CD14-positive monocyte (primary cell): ENCODE results near the gene RGMA. TPM values are rescaled to one million over a fixed set of nuclear protein-coding genes. Genes with fewer than 3 reads are reported as not detected.
A peak's percentile ranks its signal among the peaks of the same experiment; 100 is the strongest.

Experiments
- DNase-seq, 3 donors: peaks; one replicate each; pipeline ENCODE4 v3.0.0-alpha.2; 2011 to 2022
- H2AFZ ChIP-seq: 2 replicates; pipeline ENCODE4 v1.6.0; 2012; ENCODE audit warnings: mild to moderate bottlenecking, low read depth, low read length, inconsistent platforms; ENCODE audit not compliant: insufficient read depth, poor library complexity, severe bottlenecking
- H3K27ac ChIP-seq, 2 donors: 1 replicate in 1 of 2; 2 replicates in 1 of 2; pipeline ENCODE4 v1.5.1; 2012 to 2013; ENCODE audit warnings: low read length in 2 of 2, control low read depth in 1 of 2, inconsistent platforms in 1 of 2, low read depth in 1 of 2, mild to moderate bottlenecking in 1 of 2
- H3K27me3 ChIP-seq, 2 donors: one replicate each; pipeline versions ENCODE4 v1.6.0 to v1.6.1; 2011 to 2013; ENCODE audit warnings: low read length in 2 of 2; ENCODE audit not compliant: control insufficient read depth in 2 of 2, insufficient read depth in 2 of 2
- H3K36me3 ChIP-seq, 2 donors: replicated peaks in 1 of 2; 1 replicate in 1 of 2; 2 replicates in 1 of 2; pipeline versions ENCODE4 v1.5.1 to v1.6.1; 2012 to 2013; ENCODE audit warnings: low read length in 2 of 2, control low read depth in 1 of 2, inconsistent platforms in 1 of 2, mild to moderate bottlenecking in 1 of 2; ENCODE audit not compliant: insufficient read depth in 2 of 2, control insufficient read depth in 1 of 2
- H3K4me1 ChIP-seq, 2 donors: 1 replicate in 1 of 2; 2 replicates in 1 of 2; pipeline versions ENCODE4 v1.5.1 to v1.6.1; 2012 to 2013; ENCODE audit warnings: low read length in 2 of 2, control low read depth in 1 of 2, inconsistent platforms in 1 of 2, mild to moderate bottlenecking in 1 of 2, moderate library complexity in 1 of 2; ENCODE audit not compliant: insufficient read depth in 2 of 2, control insufficient read depth in 1 of 2
- H3K4me2 ChIP-seq: replicated peaks from 2 replicates; pipeline ENCODE3; 2012; ENCODE audit warnings: low read length, moderate library complexity, mild to moderate bottlenecking; ENCODE audit not compliant: poor library complexity, severe bottlenecking; ENCODE audit errors: extremely low read depth
- H3K4me3 ChIP-seq, 3 experiments: fragments of 200-600 bp in 1 of 3; sonication (generic) in 1 of 3; replicated peaks in 1 of 3; 1 replicate in 2 of 3; 2 replicates in 1 of 3; pipeline ENCODE4 v1.5.1; 2011 to 2013; ENCODE audit warnings: low read length in 3 of 3, mild to moderate bottlenecking in 3 of 3, control low read depth in 2 of 3, low read depth in 2 of 3, inconsistent platforms in 1 of 3, moderate library complexity in 1 of 3
- H3K79me2 ChIP-seq: 2 replicates; pipeline ENCODE4 v1.6.0; 2012; ENCODE audit warnings: mild to moderate bottlenecking, control low read depth, inconsistent platforms, low read length, moderate library complexity; ENCODE audit not compliant: insufficient read depth
- H3K9ac ChIP-seq: 2 replicates; pipeline ENCODE4 v1.6.0; 2017; ENCODE audit warnings: low read length, mild to moderate bottlenecking; ENCODE audit not compliant: insufficient read depth, poor library complexity, severe bottlenecking
- H3K9me3 ChIP-seq, 2 donors: replicated peaks in 1 of 2; 1 replicate in 1 of 2; 2 replicates in 1 of 2; pipeline versions ENCODE4 v1.5.1 to v1.6.1; 2012 to 2013; ENCODE audit warnings: low read length in 2 of 2, control low read depth in 1 of 2; ENCODE audit not compliant: control insufficient read depth in 1 of 2, insufficient read depth in 1 of 2
- H4K20me1 ChIP-seq: 2 replicates; pipeline ENCODE4 v1.6.0; 2012; ENCODE audit warnings: mild to moderate bottlenecking, low read length, control low read depth, moderate library complexity; ENCODE audit not compliant: insufficient read depth
- H3K27ac Mint-ChIP-seq, 7 donors: one replicate each; pipeline ENCODE4 v1.8.0; 2020; ENCODE audit warnings: mild to moderate bottlenecking in 7 of 7, mixed read lengths in 7 of 7, moderate library complexity in 6 of 7, inconsistent platforms in 2 of 7
- H3K27me3 Mint-ChIP-seq, 3 donors: one replicate each; pipeline ENCODE4 v1.8.0; 2021 to 2022; ENCODE audit warnings: low read depth in 3 of 3, mild to moderate bottlenecking in 3 of 3, mixed read lengths in 3 of 3, moderate library complexity in 3 of 3, inconsistent platforms in 1 of 3
- H3K36me3 Mint-ChIP-seq, 2 donors: one replicate each; pipeline ENCODE4 v1.8.0; 2020; ENCODE audit warnings: mixed read lengths in 2 of 2, inconsistent platforms in 1 of 2, mild to moderate bottlenecking in 1 of 2
- H3K4me1 Mint-ChIP-seq: one replicate; pipeline ENCODE4 v1.8.0; 2020; ENCODE audit warnings: mild to moderate bottlenecking, mixed read lengths
- H3K4me3 Mint-ChIP-seq, 2 donors: one replicate each; pipeline ENCODE4 v1.8.0; 2020; ENCODE audit warnings: mild to moderate bottlenecking in 2 of 2, mixed read lengths in 2 of 2, moderate library complexity in 1 of 2
- H3K9me3 Mint-ChIP-seq, 7 donors: one replicate each; pipeline ENCODE4 v1.8.0; 2020 to 2022; ENCODE audit warnings: mixed read lengths in 7 of 7, mild to moderate bottlenecking in 6 of 7, moderate library complexity in 6 of 7, inconsistent platforms in 2 of 7
- WGBS: methylation state at CpG from one replicate; pipeline ENCODE4 v1.1.5; 2013; ENCODE audit warnings: missing lambda C conversion rate; ENCODE audit not compliant: insufficient coverage; 5-methylcytosine and 5-hydroxymethylcytosine counted together
- intact Hi-C, 2 donors: fragments of 100-400 bp; cut with micrococcal nuclease; formaldehyde crosslinking; loops; one replicate each; pipeline versions ENCODE4 v1.15.0 to v1.15.1; 2023
- polyA plus RNA-seq, 3 donors: library from polyadenylated mRNA; depleted of rRNA in 1 of 3; unstranded in 2 of 3; stranded (reverse) in 1 of 3; fragments of 300-500 nt in 2 of 3; fragments of >200 nt in 1 of 3; fragmentation: Illumina TruSeq in 2 of 3; gene quantifications; 1 replicate in 2 of 3; 2 replicates in 1 of 3; pipeline ENCODE4 v1.2.3, GENCODE V29; 2012 to 2021
- TF ChIP-seq, protein P1 (sequence below): fragments of 200-600 bp; IDR thresholded peaks from one replicate; pipeline ENCODE4 v1.8.0; 2022; ENCODE audit warnings: antibody characterized with exemption, mild to moderate bottlenecking

Gene RGMA
- polyA plus RNA-seq, 3 donors = 0.07 to 0.35 (median 0.08) TPM

GRCh38 chr15:93058904-93059427, 30.0 kb downstream of the RGMA start:
- no peaks in the 10 kb centered on the region for H3K36me3 Mint-ChIP-seq
- no peaks in the 10 kb centered on the region for H4K20me1 ChIP-seq
- intact Hi-C loops = no loop called here
- no peaks in the 10 kb centered on the region for H3K9me3 Mint-ChIP-seq
- H2AFZ ChIP-seq = no peak overlapping the region
- H3K4me1 ChIP-seq = no peaks in the 10 kb centered on the region
- H3K4me1 Mint-ChIP-seq = peaks cover 11% of the 10 kb centered on the region
- no peaks in the 10 kb centered on the region for H3K79me2 ChIP-seq
- H3K9me3 ChIP-seq = no peaks in the 10 kb centered on the region
- peak overlapping the region in 1 of 7 donors; percentile 8 for H3K27ac Mint-ChIP-seq
- no peaks in the 10 kb centered on the region for H3K36me3 ChIP-seq
- H3K27me3 Mint-ChIP-seq = peaks cover 9 to 23% (median 14%) of the 10 kb centered on the region in 3 donors
- no peak overlapping the region for H3K27ac ChIP-seq
- no peak overlapping the region for H3K4me3 Mint-ChIP-seq
- H3K9ac ChIP-seq = no peak overlapping the region
- no peak overlapping the region for H3K4me2 ChIP-seq
- no peak for DNase-seq
- no peak overlapping the region for H3K4me3 ChIP-seq
- TF ChIP-seq, protein P1, sequence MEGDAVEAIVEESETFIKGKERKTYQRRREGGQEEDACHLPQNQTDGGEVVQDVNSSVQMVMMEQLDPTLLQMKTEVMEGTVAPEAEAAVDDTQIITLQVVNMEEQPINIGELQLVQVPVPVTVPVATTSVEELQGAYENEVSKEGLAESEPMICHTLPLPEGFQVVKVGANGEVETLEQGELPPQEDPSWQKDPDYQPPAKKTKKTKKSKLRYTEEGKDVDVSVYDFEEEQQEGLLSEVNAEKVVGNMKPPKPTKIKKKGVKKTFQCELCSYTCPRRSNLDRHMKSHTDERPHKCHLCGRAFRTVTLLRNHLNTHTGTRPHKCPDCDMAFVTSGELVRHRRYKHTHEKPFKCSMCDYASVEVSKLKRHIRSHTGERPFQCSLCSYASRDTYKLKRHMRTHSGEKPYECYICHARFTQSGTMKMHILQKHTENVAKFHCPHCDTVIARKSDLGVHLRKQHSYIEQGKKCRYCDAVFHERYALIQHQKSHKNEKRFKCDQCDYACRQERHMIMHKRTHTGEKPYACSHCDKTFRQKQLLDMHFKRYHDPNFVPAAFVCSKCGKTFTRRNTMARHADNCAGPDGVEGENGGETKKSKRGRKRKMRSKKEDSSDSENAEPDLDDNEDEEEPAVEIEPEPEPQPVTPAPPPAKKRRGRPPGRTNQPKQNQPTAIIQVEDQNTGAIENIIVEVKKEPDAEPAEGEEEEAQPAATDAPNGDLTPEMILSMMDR = no peak
- H3K27me3 ChIP-seq = no peaks in the 10 kb centered on the region
- WGBS = 90% methylated on average over 18 of the region's 18 CpGs

DNA sequence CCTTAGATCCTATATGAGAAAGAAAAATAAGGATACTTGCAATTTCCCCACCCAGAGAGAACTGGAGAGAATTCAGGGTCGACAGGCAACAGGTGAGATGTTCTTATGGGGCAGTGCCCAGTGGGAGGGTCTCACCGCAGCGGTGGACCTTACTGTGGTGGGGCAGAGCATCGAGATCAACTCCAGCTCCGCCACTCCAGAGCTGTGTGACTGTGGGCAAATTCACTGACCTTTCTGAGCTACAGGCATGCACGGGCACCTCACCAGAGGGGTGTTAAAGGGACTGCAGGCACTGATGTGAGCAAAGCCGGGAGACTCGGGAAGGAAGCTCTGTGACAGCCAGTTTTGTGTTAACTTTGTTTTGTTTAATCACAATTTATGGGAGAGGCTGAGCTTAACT, 30.9 kb downstream of the RGMA start:
- Histone ChIP-seq H4K20me1 (no peaks in the 10 kb centered on the region), H3K9ac (no peak overlapping the region), H3K27me3 (no peaks in the 10 kb centered on the region), H3K79me2 (no peaks in the 10 kb centered on the region), H3K4me2 (no peak overlapping the region), H3K9me3 (no peaks in the 10 kb centered on the region), H3K4me3 (no peak overlapping the region), H3K36me3 (no peaks in the 10 kb centered on the region), H3K27ac (no peak overlapping the region), H3K4me1 (no peaks in the 10 kb centered on the region), H2AFZ (no peak overlapping the region)
- TF ChIP-seq, protein P1 = no peak
- peaks cover 9 to 23% (median 12%) of the 10 kb centered on the region in 3 donors for H3K27me3 Mint-ChIP-seq
- peaks cover 11% of the 10 kb centered on the region for H3K4me1 Mint-ChIP-seq
- H3K4me3 Mint-ChIP-seq = no peak overlapping the region
- H3K9me3 Mint-ChIP-seq = peaks cover 0 to 2% (median 0%) of the 10 kb centered on the region in 7 donors
- WGBS = 74% methylated on average over 8 of the region's 8 CpGs
- no peak for DNase-seq
- no peaks in the 10 kb centered on the region for H3K36me3 Mint-ChIP-seq
- no peak overlapping the region for H3K27ac Mint-ChIP-seq
- intact Hi-C loops = no loop called here
